ENCODE data around the gene CEMIP2.

CEMIP2 gene

GRCh38 chr9:71744754-71745521 is 23.4 kb downstream of the CEMIP2 start:
- DNase-seq (ENCODE audit: low read depth in 1 of 2, low spot score in 1 of 2): no peak
- Histone ChIP-seq H3K27ac (replicated peaks) (no peak overlapping the region), H3K27me3 (ENCODE audit: insufficient read depth, poor library complexity, severe bottlenecking) (no peaks in the 10 kb centered on the region), H3K4me3 (replicated peaks; ENCODE audit: insufficient read depth, low read length) (no peak overlapping the region)
- no peak for TF ChIP-seq SPI1 (IDR thresholded peaks at IDR 0.05; ENCODE audit: borderline replicate concordance, low read depth)
- TF ChIP-seq REST (IDR thresholded peaks at IDR 0.05; ENCODE audit: insufficient replicate concordance, low read depth): no peak
- TF ChIP-seq GABPA (IDR thresholded peaks at IDR 0.05; ENCODE audit: low read depth): no peak
- TF ChIP-seq CTCF (IDR thresholded peaks at IDR 0.05; ENCODE audit: insufficient read depth, low read length): no peak
- no peak for TF ChIP-seq POLR2AphosphoS5 (IDR thresholded peaks at IDR 0.05; ENCODE audit: low read depth)

GRCh38 chr9:71743882-71744281 is 24.4 kb downstream of the CEMIP2 start:
- Histone ChIP-seq H3K27me3 (ENCODE audit: insufficient read depth, poor library complexity, severe bottlenecking) (no peaks in the 10 kb centered on the region), H3K27ac (replicated peaks) (no peak overlapping the region), H3K4me3 (replicated peaks; ENCODE audit: insufficient read depth, low read length) (no peak overlapping the region)
- no peak for DNase-seq (ENCODE audit: low read depth in 1 of 2, low spot score in 1 of 2)
- TF ChIP-seq REST (IDR thresholded peaks at IDR 0.05; ENCODE audit: insufficient replicate concordance, low read depth) (no peak), CTCF (IDR thresholded peaks at IDR 0.05; ENCODE audit: insufficient read depth, low read length) (no peak), GABPA (IDR thresholded peaks at IDR 0.05; ENCODE audit: low read depth) (no peak), POLR2AphosphoS5 (IDR thresholded peaks at IDR 0.05; ENCODE audit: low read depth) (no peak), SPI1 (IDR thresholded peaks at IDR 0.05; ENCODE audit: borderline replicate concordance, low read depth) (no peak)

- Histone ChIP-seq H3K27me3 (ENCODE audit: insufficient read depth, poor library complexity, severe bottlenecking) (no peaks in the 10 kb centered on the region), H3K27ac (replicated peaks) (no peak overlapping the region), H3K4me3 (replicated peaks; ENCODE audit: insufficient read depth, low read length) (no peak overlapping the region)
- no peak for TF ChIP-seq CTCF (IDR thresholded peaks at IDR 0.05; ENCODE audit: insufficient read depth, low read length)
- no peak for TF ChIP-seq REST (IDR thresholded peaks at IDR 0.05; ENCODE audit: insufficient replicate concordance, low read depth)
- no peak for TF ChIP-seq GABPA (IDR thresholded peaks at IDR 0.05; ENCODE audit: low read depth)
- TF ChIP-seq POLR2AphosphoS5 (IDR thresholded peaks at IDR 0.05; ENCODE audit: low read depth): no peak
- TF ChIP-seq SPI1 (IDR thresholded peaks at IDR 0.05; ENCODE audit: borderline replicate concordance, low read depth): no peak
- DNase-seq (ENCODE audit: low read depth in 1 of 2, low spot score in 1 of 2): no peak
Observed at GRCh38 chr9:71743217-71743705, 25.1 kb downstream of the CEMIP2 start.

All from HL-60 (cell line).